Progenitor cell of endocrine pancreas (in vitro differentiated cells): ENCODE data around the gene OGDH. TPM values are rescaled to one million over a fixed set of nuclear protein-coding genes. Genes with fewer than 3 reads are reported as not detected.
A peak's percentile ranks its signal among the peaks of the same experiment; 100 is the strongest.

Experiments used
- DNase-seq: peaks from one replicate; pipeline ENCODE4 v3.0.0; 2021; ENCODE audit warnings: low spot score; ENCODE audit not compliant: unreplicated experiment
- H3K27ac Mint-ChIP-seq: 2 replicates; pipeline ENCODE4 v1.8.0; 2021; ENCODE audit warnings: mild to moderate bottlenecking, moderate library complexity, mixed read lengths
- H3K27me3 Mint-ChIP-seq: 2 replicates; pipeline ENCODE4 v1.8.0; 2021; ENCODE audit warnings: mixed read lengths
- H3K36me3 Mint-ChIP-seq: 2 replicates; pipeline ENCODE4 v1.8.0; 2022; ENCODE audit warnings: mixed read lengths; ENCODE audit not compliant: insufficient read depth
- H3K4me1 Mint-ChIP-seq: 2 replicates; pipeline ENCODE4 v1.8.0; 2021; ENCODE audit warnings: low read depth, mixed read lengths
- H3K4me3 Mint-ChIP-seq: 2 replicates; pipeline ENCODE4 v1.8.0; 2021; ENCODE audit warnings: low read depth, mild to moderate bottlenecking, moderate library complexity, mixed read lengths
- H3K9me3 Mint-ChIP-seq: 2 replicates; pipeline ENCODE4 v1.8.0; 2021; ENCODE audit warnings: low read depth, mixed read lengths
- total RNA-seq: library from RNA; stranded (reverse); gene quantifications from 2 replicates; pipeline ENCODE4 v1.2.1, GENCODE V29; 2021
- TF ChIP-seq, protein P1 (sequence below): fragments of 200-600 bp; sonication (generic); IDR thresholded peaks from one replicate; pipeline ENCODE4 v1.5.0; 2021; ENCODE audit warnings: antibody characterized with exemption, mild to moderate bottlenecking; ENCODE audit not compliant: unreplicated experiment

The OGDH gene
- total RNA-seq, 1 donor from 2014 or later = 105 TPM

GRCh38 chr7:44748948-44749731, 142.7 kb downstream of the OGDH start:
- peaks cover 4% of the 10 kb centered on the region for H3K36me3 Mint-ChIP-seq
- no peaks in the 10 kb centered on the region for H3K27me3 Mint-ChIP-seq
- no peaks in the 10 kb centered on the region for H3K9me3 Mint-ChIP-seq
- peaks cover 21% of the 10 kb centered on the region for H3K4me1 Mint-ChIP-seq
- TF ChIP-seq, protein P1, sequence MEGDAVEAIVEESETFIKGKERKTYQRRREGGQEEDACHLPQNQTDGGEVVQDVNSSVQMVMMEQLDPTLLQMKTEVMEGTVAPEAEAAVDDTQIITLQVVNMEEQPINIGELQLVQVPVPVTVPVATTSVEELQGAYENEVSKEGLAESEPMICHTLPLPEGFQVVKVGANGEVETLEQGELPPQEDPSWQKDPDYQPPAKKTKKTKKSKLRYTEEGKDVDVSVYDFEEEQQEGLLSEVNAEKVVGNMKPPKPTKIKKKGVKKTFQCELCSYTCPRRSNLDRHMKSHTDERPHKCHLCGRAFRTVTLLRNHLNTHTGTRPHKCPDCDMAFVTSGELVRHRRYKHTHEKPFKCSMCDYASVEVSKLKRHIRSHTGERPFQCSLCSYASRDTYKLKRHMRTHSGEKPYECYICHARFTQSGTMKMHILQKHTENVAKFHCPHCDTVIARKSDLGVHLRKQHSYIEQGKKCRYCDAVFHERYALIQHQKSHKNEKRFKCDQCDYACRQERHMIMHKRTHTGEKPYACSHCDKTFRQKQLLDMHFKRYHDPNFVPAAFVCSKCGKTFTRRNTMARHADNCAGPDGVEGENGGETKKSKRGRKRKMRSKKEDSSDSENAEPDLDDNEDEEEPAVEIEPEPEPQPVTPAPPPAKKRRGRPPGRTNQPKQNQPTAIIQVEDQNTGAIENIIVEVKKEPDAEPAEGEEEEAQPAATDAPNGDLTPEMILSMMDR = no peak
- peak overlapping the region; percentile 81 for H3K4me3 Mint-ChIP-seq
- no peak for DNase-seq
- peak overlapping the region; percentile 70 for H3K27ac Mint-ChIP-seq

DNA sequence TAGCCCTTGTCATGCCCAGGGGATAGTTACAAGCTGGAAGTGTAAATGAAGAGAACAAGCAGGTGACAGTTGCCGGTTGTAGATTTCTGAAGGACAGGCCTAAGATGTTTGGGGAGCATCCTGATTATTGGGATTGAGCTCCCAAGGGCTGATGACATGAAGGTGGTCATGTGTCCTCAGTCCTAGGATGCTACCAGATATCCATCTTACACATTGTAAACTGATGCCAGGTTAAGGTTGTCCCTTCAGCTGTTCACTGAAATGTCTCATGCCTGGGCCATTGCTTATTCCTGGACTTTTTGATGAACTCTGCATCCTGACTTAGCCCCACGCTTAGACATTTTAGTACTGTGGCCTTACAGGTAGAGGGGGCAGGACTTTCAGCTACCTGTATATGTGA, 143.6 kb downstream of the OGDH start:
- peak overlapping the region; percentile 81 for H3K4me3 Mint-ChIP-seq
- H3K36me3 Mint-ChIP-seq = peaks cover 4% of the 10 kb centered on the region
- H3K4me1 Mint-ChIP-seq = peaks cover 21% of the 10 kb centered on the region
- no peaks in the 10 kb centered on the region for H3K9me3 Mint-ChIP-seq
- no peaks in the 10 kb centered on the region for H3K27me3 Mint-ChIP-seq
- peak overlapping the region; percentile 85 for H3K27ac Mint-ChIP-seq
- TF ChIP-seq, protein P1 = no peak
- no peak for DNase-seq

- DNase-seq = no peak
- no peaks in the 10 kb centered on the region for H3K27me3 Mint-ChIP-seq
- peaks cover 4% of the 10 kb centered on the region for H3K36me3 Mint-ChIP-seq
- peaks cover 21% of the 10 kb centered on the region for H3K4me1 Mint-ChIP-seq
- peak overlapping the region; percentile 81 for H3K4me3 Mint-ChIP-seq
- no peaks in the 10 kb centered on the region for H3K9me3 Mint-ChIP-seq
- peak overlapping the region; percentile 85 for H3K27ac Mint-ChIP-seq
- TF ChIP-seq, protein P1 = no peak
Measured at GRCh38 chr7:44750424-44750823, 144.0 kb downstream of the OGDH start.

- Mint-ChIP-seq H3K4me3 (peak overlapping the region; percentile 81), H3K9me3 (no peaks in the 10 kb centered on the region), H3K4me1 (peaks cover 21% of the 10 kb centered on the region), H3K27ac (peak overlapping the region; percentile 85), H3K27me3 (no peaks in the 10 kb centered on the region), H3K36me3 (peaks cover 4% of the 10 kb centered on the region)
- TF ChIP-seq, protein P1 = no peak
- DNase-seq = no peak
Measured at GRCh38 chr7:44750921-44751571, 144.6 kb downstream of the OGDH start.

GRCh38 chr7:44752822-44753221, 146.4 kb downstream of the OGDH start:
- Mint-ChIP-seq H3K36me3 (peaks cover 4% of the 10 kb centered on the region), H3K27ac (no peak overlapping the region), H3K4me3 (no peak overlapping the region), H3K4me1 (peaks cover 18% of the 10 kb centered on the region), H3K9me3 (no peaks in the 10 kb centered on the region), H3K27me3 (no peaks in the 10 kb centered on the region)
- TF ChIP-seq, protein P1 = no peak
- no peak for DNase-seq
